GM08714 (cell line): Measurements from ENCODE around the gene RBPJL.
A peak's percentile ranks its signal among the peaks of the same experiment; 100 is the strongest.

Source experiments
- H3K4me3 ChIP-seq: fragments of 200-500 bp; sonication (Bioruptor generic); 2 replicates; pipeline ENCODE4 v1.5.1; 2014; ENCODE audit warnings: mild to moderate bottlenecking, low read length, inconsistent platforms
- ZNF274 ChIP-seq: IDR thresholded peaks from 2 replicates; pipeline ENCODE4 v1.6.1; 2012; ENCODE audit warnings: mild to moderate bottlenecking, low read depth, low read length

Gene RBPJL

GRCh38 chr20:45339799-45340198, 33.2 kb downstream of the RBPJL start:
- H3K4me3 ChIP-seq: no peak overlapping the region

GRCh38 chr20:45340236-45340847, 33.7 kb downstream of the RBPJL start:
- no peak for TF ChIP-seq ZNF274
- H3K4me3 ChIP-seq: no peak overlapping the region

More at GRCh38 chr20:45339799-45340198, 33.2 kb downstream of the RBPJL start:
- no peak for TF ChIP-seq ZNF274

- no peak for TF ChIP-seq ZNF274
- no peak overlapping the region for H3K4me3 ChIP-seq
Measured at GRCh38 chr20:45340951-45341350, 34.3 kb downstream of the RBPJL start.

GRCh38 chr20:45341579-45341938, 34.9 kb downstream of the RBPJL start:
- H3K4me3 ChIP-seq: no peak overlapping the region
- no peak for TF ChIP-seq ZNF274

- no peak overlapping the region for H3K4me3 ChIP-seq
Measured at GRCh38 chr20:45341939-45342854, 35.6 kb downstream of the RBPJL start.

GRCh38 chr20:45342855-45343531, 36.4 kb downstream of the RBPJL start:
- TF ChIP-seq ZNF274: no peak
- no peak overlapping the region for H3K4me3 ChIP-seq

More at GRCh38 chr20:45341939-45342854, 35.6 kb downstream of the RBPJL start:
- no peak for TF ChIP-seq ZNF274

GRCh38 chr20:45343532-45344167, 37.0 kb downstream of the RBPJL start:
- no peak for TF ChIP-seq ZNF274
- no peak overlapping the region for H3K4me3 ChIP-seq

- no peak overlapping the region for H3K4me3 ChIP-seq
- no peak for TF ChIP-seq ZNF274
Measured at GRCh38 chr20:45344168-45344860, 37.7 kb downstream of the RBPJL start.

GRCh38 chr20:45345104-45345936, 38.7 kb downstream of the RBPJL start:
- H3K4me3 ChIP-seq: no peak overlapping the region
- TF ChIP-seq ZNF274: no peak

GRCh38 chr20:45346291-45346718, 39.7 kb downstream of the RBPJL start:
- no peak for TF ChIP-seq ZNF274
- H3K4me3 ChIP-seq: no peak overlapping the region

GRCh38 chr20:45346851-45347250, 40.2 kb downstream of the RBPJL start:
- no peak overlapping the region for H3K4me3 ChIP-seq
- no peak for TF ChIP-seq ZNF274

- no peak for TF ChIP-seq ZNF274
- peak overlapping the region; percentile 51; the same call in 1 of the 2 replicates for H3K4me3 ChIP-seq
Measured at GRCh38 chr20:45347297-45347935, 40.8 kb downstream of the RBPJL start.
